ENCODE data around the gene CCM2L.

GRCh38 chr20:32078322-32078721 lies 68.1 kb downstream of the CCM2L start:
- TF ChIP-seq ZNF274 (IDR thresholded peaks at IDR 0.05; ENCODE audit: low read depth, low read length) (no peak), SUZ12 (IDR thresholded peaks at IDR 0.05; ENCODE audit: extremely low read depth, insufficient read depth, insufficient read length) (no peak), YY1 (IDR thresholded peaks at IDR 0.05; ENCODE audit: insufficient read depth, insufficient read length) (no peak)

All from NT2/D1 (cell line).